NCI-H1417 treated with DMSO at 0.1 percent for 48 hours (cell line): ENCODE data around the gene C11orf86.

Experiments used
- DNase-seq: peaks from one replicate; lab custom pipeline; 2025; lab: John Stamatoyannopoulos, UW

Gene C11orf86

GRCh38 chr11:67025750-67026149 is 50.6 kb downstream of the C11orf86 start:
- no peak for DNase-seq
